ENCODE results near the gene PRDM11. TPM values are rescaled to one million over a fixed set of nuclear protein-coding genes. Genes with fewer than 3 reads are reported as not detected.
"Not testable (repeated sequence)": the region's sequence is repeated elsewhere in the genome, so short reads cannot be mapped to it uniquely, and the experiment has no call there.

The PRDM11 gene
- total RNA-seq, 1 donor from 2014 or later = 36.5 TPM

DNA sequence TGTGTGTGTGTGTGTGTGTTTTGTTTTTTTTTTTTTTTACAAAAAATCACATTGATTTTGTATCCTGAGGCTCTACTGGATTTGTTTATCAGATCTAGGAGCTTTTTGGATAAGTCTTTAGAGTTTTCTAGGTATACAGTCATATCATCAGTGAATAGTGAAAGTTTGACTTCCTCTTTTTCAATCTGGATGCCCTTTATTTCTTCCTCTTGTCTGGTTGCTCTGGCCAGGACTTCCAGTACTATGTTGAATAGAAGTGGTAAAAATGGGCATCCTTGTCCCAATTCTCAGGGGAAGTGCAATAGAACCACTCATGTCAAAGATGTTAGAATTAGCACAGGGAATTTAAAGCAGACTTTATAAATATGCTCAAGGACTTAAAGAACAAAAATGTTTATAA lies 32.6 kb upstream of the PRDM11 start:
- Histone ChIP-seq H3K27me3 (no peaks in the 10 kb centered on the region), H3K4me1 (no peaks in the 10 kb centered on the region), H3K27ac (no peak overlapping the region), H3K4me3 (no peak overlapping the region), H3K9me3 (no peaks in the 10 kb centered on the region), H3K36me3 (no peaks in the 10 kb centered on the region)
- intact Hi-C loops (cut with DNase I) = no loop called here
- DNase-seq (ENCODE audit: low spot score in 2 of 2) = no peak
- TF ChIP-seq, protein P1, sequence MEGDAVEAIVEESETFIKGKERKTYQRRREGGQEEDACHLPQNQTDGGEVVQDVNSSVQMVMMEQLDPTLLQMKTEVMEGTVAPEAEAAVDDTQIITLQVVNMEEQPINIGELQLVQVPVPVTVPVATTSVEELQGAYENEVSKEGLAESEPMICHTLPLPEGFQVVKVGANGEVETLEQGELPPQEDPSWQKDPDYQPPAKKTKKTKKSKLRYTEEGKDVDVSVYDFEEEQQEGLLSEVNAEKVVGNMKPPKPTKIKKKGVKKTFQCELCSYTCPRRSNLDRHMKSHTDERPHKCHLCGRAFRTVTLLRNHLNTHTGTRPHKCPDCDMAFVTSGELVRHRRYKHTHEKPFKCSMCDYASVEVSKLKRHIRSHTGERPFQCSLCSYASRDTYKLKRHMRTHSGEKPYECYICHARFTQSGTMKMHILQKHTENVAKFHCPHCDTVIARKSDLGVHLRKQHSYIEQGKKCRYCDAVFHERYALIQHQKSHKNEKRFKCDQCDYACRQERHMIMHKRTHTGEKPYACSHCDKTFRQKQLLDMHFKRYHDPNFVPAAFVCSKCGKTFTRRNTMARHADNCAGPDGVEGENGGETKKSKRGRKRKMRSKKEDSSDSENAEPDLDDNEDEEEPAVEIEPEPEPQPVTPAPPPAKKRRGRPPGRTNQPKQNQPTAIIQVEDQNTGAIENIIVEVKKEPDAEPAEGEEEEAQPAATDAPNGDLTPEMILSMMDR (IDR thresholded peaks at IDR 0.05) = no peak

- H3K36me3 ChIP-seq; H3K9me3 ChIP-seq; H3K4me3 ChIP-seq; DNase-seq (ENCODE audit: low spot score in 2 of 2); intact Hi-C loops (cut with DNase I); H3K4me1 ChIP-seq; H3K27ac ChIP-seq; H3K27me3 ChIP-seq: not testable (repeated sequence)
Observed at GRCh38 chr11:45127836-45128235, 18.6 kb upstream of the PRDM11 start.

DNA sequence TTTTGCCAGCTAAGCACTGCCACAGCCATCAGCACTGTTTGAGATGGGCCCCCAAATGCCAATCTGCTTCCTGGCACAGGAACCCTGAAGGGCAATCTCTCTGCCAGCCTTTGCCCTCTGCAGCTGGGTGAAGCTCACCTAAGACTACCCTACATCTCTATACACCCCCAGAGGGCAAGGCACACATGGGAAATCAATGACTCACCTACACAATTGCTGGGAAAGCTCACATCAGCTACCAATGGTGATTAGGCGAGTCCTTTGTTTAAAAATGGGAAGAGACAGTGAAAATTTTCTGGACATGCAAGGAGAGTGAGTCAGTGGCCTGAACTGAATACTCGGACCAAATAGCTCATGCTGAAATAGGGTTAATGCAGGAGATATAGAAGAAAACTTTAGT lies 12.6 kb upstream of the PRDM11 start:
- Histone ChIP-seq H3K27ac (no peak overlapping the region), H3K9me3 (no peaks in the 10 kb centered on the region), H3K36me3 (no peaks in the 10 kb centered on the region), H3K27me3 (no peaks in the 10 kb centered on the region), H3K4me3 (no peak overlapping the region), H3K4me1 (no peaks in the 10 kb centered on the region)
- intact Hi-C loops (cut with DNase I) = no loop called here
- TF ChIP-seq, protein P1 (IDR thresholded peaks at IDR 0.05) = no peak
- DNase-seq (ENCODE audit: low spot score in 2 of 2) = no peak

GRCh38 chr11:45141171-45141570 lies 5.3 kb upstream of the PRDM11 start:
- intact Hi-C loops (cut with DNase I) = loop anchor here (10.0 kb wide), 2 partner anchors 524 to 604 kb away; partner anchors contain the start of gene CHST1
- TF ChIP-seq, protein P1 (IDR thresholded peaks at IDR 0.05) = no peak
- H3K4me1 ChIP-seq = peaks cover 3 to 9% of the 10 kb centered on the region in 2 donors

DNA sequence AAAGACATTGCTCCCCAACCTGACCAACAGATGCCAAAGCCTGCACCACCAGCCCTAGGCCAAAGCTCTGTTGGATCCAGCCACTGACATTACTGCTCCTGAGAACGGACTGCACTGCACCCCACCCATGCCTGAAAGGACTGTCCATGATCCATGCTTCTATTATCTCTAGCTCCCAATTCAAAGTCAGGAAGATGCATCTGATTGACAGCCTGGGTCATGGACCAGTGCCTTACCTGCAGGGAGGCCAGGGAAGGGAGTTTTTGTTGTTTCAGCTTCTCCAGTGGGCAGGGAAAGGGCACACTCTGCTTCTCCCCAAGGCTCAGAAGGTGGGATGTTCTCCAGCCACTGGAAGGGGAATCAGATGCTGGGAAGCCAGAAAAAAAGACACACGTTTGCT lies 4.8 kb upstream of the PRDM11 start:
- DNase-seq (ENCODE audit: low spot score in 2 of 2) = peak in 1 of 2 donors; percentile 51
- intact Hi-C loops (cut with DNase I) = loop anchor here (10.0 kb wide), 2 partner anchors 523 to 603 kb away; partner anchors contain the start of gene CHST1
- TF ChIP-seq, protein P1 (IDR thresholded peaks at IDR 0.05) = no peak
- H3K4me1 ChIP-seq = peaks cover 3 to 9% of the 10 kb centered on the region in 2 donors
- H3K27me3 ChIP-seq = no peaks in the 10 kb centered on the region
- no peak overlapping the region for H3K4me3 ChIP-seq
- no peaks in the 10 kb centered on the region for H3K9me3 ChIP-seq
- H3K27ac ChIP-seq = no peak overlapping the region
- no peaks in the 10 kb centered on the region for H3K36me3 ChIP-seq

More at GRCh38 chr11:45141171-45141570, 5.3 kb upstream of the PRDM11 start:
- Histone ChIP-seq H3K36me3 (no peaks in the 10 kb centered on the region), H3K27me3 (no peaks in the 10 kb centered on the region), H3K4me3 (no peak overlapping the region), H3K9me3 (no peaks in the 10 kb centered on the region), H3K27ac (no peak overlapping the region)
- no peak for DNase-seq (ENCODE audit: low spot score in 2 of 2)

DNA sequence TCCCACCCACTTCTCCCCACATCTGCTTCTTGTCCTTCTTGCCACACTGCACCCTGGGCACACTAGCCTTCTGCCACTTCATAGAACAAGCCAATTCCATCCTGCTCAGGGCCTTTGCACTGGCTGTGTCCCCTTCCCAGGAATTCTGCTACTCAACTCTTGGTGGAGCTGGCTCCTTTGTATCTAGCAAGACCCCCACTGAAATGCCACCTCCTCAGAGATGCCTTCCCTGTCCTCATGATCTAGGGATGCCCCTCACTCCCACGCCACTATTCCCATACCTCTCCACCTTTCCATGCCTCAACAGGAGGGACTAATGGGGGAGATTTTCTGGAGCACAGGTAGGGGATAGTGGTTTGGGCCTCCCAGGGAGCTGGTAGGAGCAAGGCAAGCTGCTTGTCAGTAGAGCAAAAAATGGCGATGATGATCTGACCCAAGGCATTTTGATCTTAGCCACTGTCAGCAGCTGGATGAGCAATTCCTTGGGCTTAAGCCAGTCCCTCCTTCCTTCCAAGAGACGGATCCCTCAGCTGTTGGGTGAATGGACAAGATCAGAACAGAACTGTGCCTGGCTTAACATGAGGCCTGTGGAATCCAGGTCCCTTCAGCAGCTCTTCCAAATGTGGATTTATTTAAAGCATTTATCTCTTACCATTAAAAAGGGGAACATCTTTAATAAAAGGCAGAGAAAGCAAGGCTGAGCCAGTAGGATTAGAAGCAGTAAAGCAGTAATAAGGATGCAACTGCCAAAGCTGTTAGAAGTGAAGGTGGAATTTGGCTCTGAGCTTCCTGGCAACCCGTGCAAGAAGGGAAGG lies 4.0 kb upstream of the PRDM11 start:
- Histone ChIP-seq H3K4me1 (peaks cover 6 to 9% of the 10 kb centered on the region in 2 donors), H3K27ac (no peak overlapping the region), H3K9me3 (no peaks in the 10 kb centered on the region), H3K36me3 (no peaks in the 10 kb centered on the region), H3K4me3 (no peak overlapping the region), H3K27me3 (no peaks in the 10 kb centered on the region)
- TF ChIP-seq, protein P1 (IDR thresholded peaks at IDR 0.05) = no peak
- intact Hi-C loops (cut with DNase I) = loop anchor here (10.0 kb wide), 2 partner anchors 522 to 602 kb away; partner anchors contain the start of gene CHST1
- no peak for DNase-seq (ENCODE audit: low spot score in 2 of 2)
